CD14-positive monocyte (primary cell): Measurements from ENCODE around the gene COA3. TPM values are rescaled to one million over a fixed set of nuclear protein-coding genes. Genes with fewer than 3 reads are reported as not detected.

Experiments
- DNase-seq, 3 donors: peaks; one replicate each; pipeline ENCODE4 v3.0.0-alpha.2; 2011 to 2022
- H2AFZ ChIP-seq: 2 replicates; pipeline ENCODE4 v1.6.0; 2012; ENCODE audit warnings: mild to moderate bottlenecking, low read depth, low read length, inconsistent platforms; ENCODE audit not compliant: insufficient read depth, poor library complexity, severe bottlenecking
- H3K27ac ChIP-seq, 2 donors: 1 replicate in 1 of 2; 2 replicates in 1 of 2; pipeline ENCODE4 v1.5.1; 2012 to 2013; ENCODE audit warnings: low read length in 2 of 2, control low read depth in 1 of 2, inconsistent platforms in 1 of 2, low read depth in 1 of 2, mild to moderate bottlenecking in 1 of 2
- H3K27me3 ChIP-seq, 2 donors: one replicate each; pipeline versions ENCODE4 v1.6.0 to v1.6.1; 2011 to 2013; ENCODE audit warnings: low read length in 2 of 2; ENCODE audit not compliant: control insufficient read depth in 2 of 2, insufficient read depth in 2 of 2
- H3K36me3 ChIP-seq, 2 donors: replicated peaks in 1 of 2; 1 replicate in 1 of 2; 2 replicates in 1 of 2; pipeline versions ENCODE4 v1.5.1 to v1.6.1; 2012 to 2013; ENCODE audit warnings: low read length in 2 of 2, control low read depth in 1 of 2, inconsistent platforms in 1 of 2, mild to moderate bottlenecking in 1 of 2; ENCODE audit not compliant: insufficient read depth in 2 of 2, control insufficient read depth in 1 of 2
- H3K4me1 ChIP-seq, 2 donors: 1 replicate in 1 of 2; 2 replicates in 1 of 2; pipeline versions ENCODE4 v1.5.1 to v1.6.1; 2012 to 2013; ENCODE audit warnings: low read length in 2 of 2, control low read depth in 1 of 2, inconsistent platforms in 1 of 2, mild to moderate bottlenecking in 1 of 2, moderate library complexity in 1 of 2; ENCODE audit not compliant: insufficient read depth in 2 of 2, control insufficient read depth in 1 of 2
- H3K4me2 ChIP-seq: replicated peaks from 2 replicates; pipeline ENCODE3; 2012; ENCODE audit warnings: low read length, moderate library complexity, mild to moderate bottlenecking; ENCODE audit not compliant: poor library complexity, severe bottlenecking; ENCODE audit errors: extremely low read depth
- H3K4me3 ChIP-seq, 3 experiments: fragments of 200-600 bp in 1 of 3; sonication (generic) in 1 of 3; replicated peaks in 1 of 3; 1 replicate in 2 of 3; 2 replicates in 1 of 3; pipeline ENCODE4 v1.5.1; 2011 to 2013; ENCODE audit warnings: low read length in 3 of 3, mild to moderate bottlenecking in 3 of 3, control low read depth in 2 of 3, low read depth in 2 of 3, inconsistent platforms in 1 of 3, moderate library complexity in 1 of 3
- H3K79me2 ChIP-seq: 2 replicates; pipeline ENCODE4 v1.6.0; 2012; ENCODE audit warnings: mild to moderate bottlenecking, control low read depth, inconsistent platforms, low read length, moderate library complexity; ENCODE audit not compliant: insufficient read depth
- H3K9ac ChIP-seq: 2 replicates; pipeline ENCODE4 v1.6.0; 2017; ENCODE audit warnings: low read length, mild to moderate bottlenecking; ENCODE audit not compliant: insufficient read depth, poor library complexity, severe bottlenecking
- H3K9me3 ChIP-seq, 2 donors: replicated peaks in 1 of 2; 1 replicate in 1 of 2; 2 replicates in 1 of 2; pipeline versions ENCODE4 v1.5.1 to v1.6.1; 2012 to 2013; ENCODE audit warnings: low read length in 2 of 2, control low read depth in 1 of 2; ENCODE audit not compliant: control insufficient read depth in 1 of 2, insufficient read depth in 1 of 2
- H4K20me1 ChIP-seq: 2 replicates; pipeline ENCODE4 v1.6.0; 2012; ENCODE audit warnings: mild to moderate bottlenecking, low read length, control low read depth, moderate library complexity; ENCODE audit not compliant: insufficient read depth
- H3K27ac Mint-ChIP-seq, 7 donors: one replicate each; pipeline ENCODE4 v1.8.0; 2020; ENCODE audit warnings: mild to moderate bottlenecking in 7 of 7, mixed read lengths in 7 of 7, moderate library complexity in 6 of 7, inconsistent platforms in 2 of 7
- H3K27me3 Mint-ChIP-seq, 3 donors: one replicate each; pipeline ENCODE4 v1.8.0; 2021 to 2022; ENCODE audit warnings: low read depth in 3 of 3, mild to moderate bottlenecking in 3 of 3, mixed read lengths in 3 of 3, moderate library complexity in 3 of 3, inconsistent platforms in 1 of 3
- H3K36me3 Mint-ChIP-seq, 2 donors: one replicate each; pipeline ENCODE4 v1.8.0; 2020; ENCODE audit warnings: mixed read lengths in 2 of 2, inconsistent platforms in 1 of 2, mild to moderate bottlenecking in 1 of 2
- H3K4me1 Mint-ChIP-seq: one replicate; pipeline ENCODE4 v1.8.0; 2020; ENCODE audit warnings: mild to moderate bottlenecking, mixed read lengths
- H3K4me3 Mint-ChIP-seq, 2 donors: one replicate each; pipeline ENCODE4 v1.8.0; 2020; ENCODE audit warnings: mild to moderate bottlenecking in 2 of 2, mixed read lengths in 2 of 2, moderate library complexity in 1 of 2
- H3K9me3 Mint-ChIP-seq, 7 donors: one replicate each; pipeline ENCODE4 v1.8.0; 2020 to 2022; ENCODE audit warnings: mixed read lengths in 7 of 7, mild to moderate bottlenecking in 6 of 7, moderate library complexity in 6 of 7, inconsistent platforms in 2 of 7
- WGBS: methylation state at CpG from one replicate; pipeline ENCODE4 v1.1.5; 2013; ENCODE audit warnings: missing lambda C conversion rate; ENCODE audit not compliant: insufficient coverage; 5-methylcytosine and 5-hydroxymethylcytosine counted together
- intact Hi-C, 2 donors: fragments of 100-400 bp; cut with micrococcal nuclease; formaldehyde crosslinking; loops; one replicate each; pipeline versions ENCODE4 v1.15.0 to v1.15.1; 2023
- polyA plus RNA-seq, 3 donors: library from polyadenylated mRNA; depleted of rRNA in 1 of 3; unstranded in 2 of 3; stranded (reverse) in 1 of 3; fragments of 300-500 nt in 2 of 3; fragments of >200 nt in 1 of 3; fragmentation: Illumina TruSeq in 2 of 3; gene quantifications; 1 replicate in 2 of 3; 2 replicates in 1 of 3; pipeline ENCODE4 v1.2.3, GENCODE V29; 2012 to 2021
- TF ChIP-seq, protein P1 (sequence below): fragments of 200-600 bp; IDR thresholded peaks from one replicate; pipeline ENCODE4 v1.8.0; 2022; ENCODE audit warnings: antibody characterized with exemption, mild to moderate bottlenecking

Gene COA3
- polyA plus RNA-seq, 3 donors: 21.5 to 171 (median 156) TPM

DNA sequence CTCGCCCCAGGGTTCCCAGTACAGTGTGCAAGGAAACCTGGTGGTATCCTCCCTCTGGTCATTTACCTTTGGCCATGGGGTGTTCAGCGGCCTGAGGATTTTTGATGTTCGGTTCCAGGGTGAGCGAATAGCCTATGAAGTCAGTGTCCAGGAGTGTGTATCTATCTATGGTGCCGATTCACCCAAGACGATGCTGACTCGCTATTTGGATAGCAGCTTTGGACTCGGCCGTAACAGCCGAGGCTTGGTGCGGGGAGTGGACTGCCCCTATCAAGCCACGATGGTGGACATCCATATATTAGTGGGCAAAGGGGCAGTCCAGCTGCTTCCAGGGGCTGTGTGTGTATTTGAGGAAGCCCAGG, 47.0 kb upstream of the COA3 start:
- Histone ChIP-seq H3K4me3 (no peak overlapping the region), H2AFZ (no peak overlapping the region), H3K9ac (no peak overlapping the region), H3K9me3 (no peaks in the 10 kb centered on the region), H3K36me3 (peaks cover 50 to 54% of the 10 kb centered on the region in 2 donors), H3K27ac (peak overlapping the region in 1 of 2 donors; percentile 64), H3K79me2 (no peaks in the 10 kb centered on the region), H4K20me1 (peaks cover 42% of the 10 kb centered on the region), H3K27me3 (no peaks in the 10 kb centered on the region), H3K4me2 (no peak overlapping the region), H3K4me1 (peaks cover 19 to 23% of the 10 kb centered on the region in 2 donors)
- Mint-ChIP-seq H3K36me3 (peaks cover 47 to 52% of the 10 kb centered on the region in 2 donors), H3K9me3 (no peaks in the 10 kb centered on the region), H3K27me3 (peaks cover 0 to 5% (median 3%) of the 10 kb centered on the region in 3 donors), H3K4me3 (no peak overlapping the region), H3K27ac (peak overlapping the region in 5 of 7 donors; percentile 21 to 81 (median 59)), H3K4me1 (peaks cover 28% of the 10 kb centered on the region)
- WGBS: 100% methylated on average over 1 of the region's 12 CpGs
- intact Hi-C loops: loop anchor here in 1 of 2 donors (10.0 kb wide), 1 partner anchor 149 kb away; the partner anchor contains the start of gene RPL27
- no peak for DNase-seq
- TF ChIP-seq, protein P1, sequence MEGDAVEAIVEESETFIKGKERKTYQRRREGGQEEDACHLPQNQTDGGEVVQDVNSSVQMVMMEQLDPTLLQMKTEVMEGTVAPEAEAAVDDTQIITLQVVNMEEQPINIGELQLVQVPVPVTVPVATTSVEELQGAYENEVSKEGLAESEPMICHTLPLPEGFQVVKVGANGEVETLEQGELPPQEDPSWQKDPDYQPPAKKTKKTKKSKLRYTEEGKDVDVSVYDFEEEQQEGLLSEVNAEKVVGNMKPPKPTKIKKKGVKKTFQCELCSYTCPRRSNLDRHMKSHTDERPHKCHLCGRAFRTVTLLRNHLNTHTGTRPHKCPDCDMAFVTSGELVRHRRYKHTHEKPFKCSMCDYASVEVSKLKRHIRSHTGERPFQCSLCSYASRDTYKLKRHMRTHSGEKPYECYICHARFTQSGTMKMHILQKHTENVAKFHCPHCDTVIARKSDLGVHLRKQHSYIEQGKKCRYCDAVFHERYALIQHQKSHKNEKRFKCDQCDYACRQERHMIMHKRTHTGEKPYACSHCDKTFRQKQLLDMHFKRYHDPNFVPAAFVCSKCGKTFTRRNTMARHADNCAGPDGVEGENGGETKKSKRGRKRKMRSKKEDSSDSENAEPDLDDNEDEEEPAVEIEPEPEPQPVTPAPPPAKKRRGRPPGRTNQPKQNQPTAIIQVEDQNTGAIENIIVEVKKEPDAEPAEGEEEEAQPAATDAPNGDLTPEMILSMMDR: no peak

DNA sequence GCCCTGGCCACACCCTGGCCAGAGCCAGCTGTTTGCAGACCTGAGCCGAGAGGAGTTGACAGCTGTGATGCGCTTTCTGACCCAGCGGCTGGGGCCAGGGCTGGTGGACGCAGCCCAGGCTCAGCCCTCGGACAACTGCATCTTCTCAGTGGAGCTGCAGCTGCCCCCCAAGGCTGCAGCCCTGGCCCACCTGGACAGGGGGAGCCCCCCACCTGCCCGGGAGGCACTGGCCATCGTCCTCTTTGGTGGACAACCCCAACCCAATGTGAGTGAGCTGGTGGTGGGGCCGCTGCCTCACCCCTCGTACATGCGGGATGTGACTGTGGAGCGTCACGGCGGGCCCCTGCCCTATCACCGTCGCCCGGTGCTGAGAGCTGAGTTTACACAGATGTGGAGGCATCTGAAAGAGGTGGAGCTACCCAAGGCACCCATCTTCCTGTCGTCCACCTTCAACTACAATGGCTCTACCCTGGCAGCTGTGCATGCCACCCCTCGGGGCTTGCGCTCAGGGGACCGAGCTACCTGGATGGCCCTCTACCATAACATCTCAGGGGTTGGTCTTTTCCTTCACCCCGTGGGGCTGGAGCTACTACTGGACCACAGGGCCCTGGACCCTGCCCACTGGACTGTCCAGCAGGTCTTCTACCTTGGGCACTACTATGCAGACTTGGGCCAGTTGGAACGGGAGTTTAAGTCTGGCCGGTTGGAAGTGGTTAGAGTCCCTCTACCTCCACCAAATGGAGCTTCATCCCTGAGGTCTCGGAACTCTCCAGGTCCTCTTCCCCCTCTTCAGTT, 46.5 kb upstream of the COA3 start:
- peaks cover 28% of the 10 kb centered on the region for H3K4me1 Mint-ChIP-seq
- H3K4me2 ChIP-seq: no peak overlapping the region
- no peaks in the 10 kb centered on the region for H3K9me3 ChIP-seq
- intact Hi-C loops: loop anchor here (5.0 to 10.0 kb wide), 3 partner anchors 92 to 152 kb away; partner anchors contain the start of gene RPL27 (in 2 of the 2)
- peak overlapping the region in 5 of 7 donors; percentile 41 to 81 (median 63) for H3K27ac Mint-ChIP-seq
- H2AFZ ChIP-seq: no peak overlapping the region
- no peaks in the 10 kb centered on the region for H3K79me2 ChIP-seq
- WGBS: 97% methylated on average over 16 of the region's 24 CpGs
- H3K9ac ChIP-seq: no peak overlapping the region
- H3K9me3 Mint-ChIP-seq: no peaks in the 10 kb centered on the region
- H3K36me3 Mint-ChIP-seq: peaks cover 51 to 58% of the 10 kb centered on the region in 2 donors
- no peak overlapping the region for H3K4me3 Mint-ChIP-seq
- TF ChIP-seq, protein P1: no peak
- peak overlapping the region in 1 of 2 donors; percentile 64 for H3K27ac ChIP-seq
- peaks cover 19 to 23% of the 10 kb centered on the region in 2 donors for H3K4me1 ChIP-seq
- no peak for DNase-seq
- no peak overlapping the region for H3K4me3 ChIP-seq
- H4K20me1 ChIP-seq: peaks cover 42% of the 10 kb centered on the region
- no peaks in the 10 kb centered on the region for H3K27me3 ChIP-seq
- peaks cover 56 to 59% of the 10 kb centered on the region in 2 donors for H3K36me3 ChIP-seq
- H3K27me3 Mint-ChIP-seq: peaks cover 0 to 4% (median 3%) of the 10 kb centered on the region in 3 donors
